GM21786 (cell line): Measurements from ENCODE around the gene SUV39H1.
"Not testable (repeated sequence)": the region's sequence is repeated elsewhere in the genome, so short reads cannot be mapped to it uniquely, and the experiment has no call there.

Source experiments
- ATAC-seq: cut with Tn5 transposase; IDR thresholded peaks from one replicate; pipeline ENCODE4 v1.9.1; 2021; ENCODE audit not compliant: unreplicated experiment

The SUV39H1 gene

GRCh38 chrX:48684134-48684533 is 12.4 kb upstream of the SUV39H1 start:
- peak; percentile 16 for ATAC-seq

- ATAC-seq, result no peak
Measured at GRCh38 chrX:48685416-48685815, 11.1 kb upstream of the SUV39H1 start.

DNA sequence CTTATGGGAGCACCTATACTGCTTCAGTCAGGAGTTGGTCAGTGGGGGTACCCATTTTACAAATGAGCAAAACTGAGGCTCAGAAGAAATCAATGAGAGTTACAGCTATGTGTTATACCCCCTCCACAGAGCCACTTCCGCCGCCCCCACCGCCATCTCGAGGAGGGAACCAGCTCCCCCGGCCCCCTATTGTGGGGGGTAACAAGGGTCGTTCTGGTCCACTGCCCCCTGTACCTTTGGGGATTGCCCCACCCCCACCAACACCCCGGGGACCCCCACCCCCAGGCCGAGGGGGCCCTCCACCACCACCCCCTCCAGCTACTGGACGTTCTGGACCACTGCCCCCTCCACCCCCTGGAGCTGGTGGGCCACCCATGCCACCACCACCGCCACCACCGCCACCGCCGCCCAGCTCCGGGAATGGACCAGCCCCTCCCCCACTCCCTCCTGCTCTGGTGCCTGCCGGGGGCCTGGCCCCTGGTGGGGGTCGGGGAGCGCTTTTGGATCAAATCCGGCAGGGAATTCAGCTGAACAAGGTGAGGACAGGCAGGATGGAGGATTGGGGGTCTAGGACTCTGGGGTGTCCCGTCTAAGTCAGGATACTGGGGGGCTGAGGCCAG is 7.9 kb upstream of the SUV39H1 start:
- ATAC-seq, result no peak

DNA sequence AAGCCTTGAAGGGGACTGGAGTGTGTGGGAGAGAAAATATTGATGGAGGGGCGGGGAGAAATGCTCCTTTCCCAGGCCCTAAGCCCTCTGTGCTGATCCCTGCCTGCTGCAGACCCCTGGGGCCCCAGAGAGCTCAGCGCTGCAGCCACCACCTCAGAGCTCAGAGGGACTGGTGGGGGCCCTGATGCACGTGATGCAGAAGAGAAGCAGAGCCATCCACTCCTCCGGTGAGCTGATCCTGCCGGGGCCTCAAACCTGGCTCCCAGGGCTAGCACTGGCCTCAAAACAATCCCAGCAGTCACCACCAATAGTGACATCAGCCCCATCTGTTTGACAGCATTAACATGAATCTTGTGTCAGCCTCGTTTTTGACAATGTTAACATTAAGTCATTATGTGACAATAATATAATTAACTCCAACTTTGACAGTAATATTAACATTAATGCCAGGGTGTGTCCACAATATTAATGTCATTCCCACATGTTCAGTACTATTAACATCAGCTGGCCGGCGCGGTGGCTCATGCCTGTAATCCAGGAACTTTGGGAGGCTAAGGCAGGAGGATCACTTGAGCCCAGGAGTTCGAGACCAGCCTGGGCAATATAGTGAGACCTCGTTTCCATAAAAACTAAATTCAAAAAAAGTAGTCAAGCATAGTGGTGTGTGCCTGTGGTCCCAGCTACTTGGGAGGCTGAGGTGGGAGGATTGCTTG is 7.2 kb upstream of the SUV39H1 start:
- no peak for ATAC-seq

GRCh38 chrX:48691746-48692145 is 4.8 kb upstream of the SUV39H1 start:
- not testable (repeated sequence) for ATAC-seq

- no peak for ATAC-seq
Measured at GRCh38 chrX:48694776-48695533, 1.6 kb upstream of the SUV39H1 start.

DNA sequence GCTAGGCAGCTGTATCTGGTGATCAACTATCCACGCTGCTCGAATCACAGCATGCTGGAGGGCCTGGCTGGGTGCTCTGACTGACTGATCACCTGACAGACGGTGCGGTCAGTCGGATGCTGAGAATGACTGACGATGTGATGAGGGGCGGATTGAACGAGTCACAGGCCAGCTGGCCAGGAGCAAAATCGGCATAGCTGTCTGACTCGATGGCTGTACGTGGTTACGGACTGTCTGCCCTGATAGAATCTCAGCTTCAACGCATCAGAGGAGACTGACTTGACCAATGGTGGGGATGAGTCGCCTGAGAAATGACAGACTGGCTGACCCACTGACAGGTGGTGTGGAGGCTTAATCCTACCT is 1.0 kb upstream of the SUV39H1 start:
- no peak for ATAC-seq

DNA sequence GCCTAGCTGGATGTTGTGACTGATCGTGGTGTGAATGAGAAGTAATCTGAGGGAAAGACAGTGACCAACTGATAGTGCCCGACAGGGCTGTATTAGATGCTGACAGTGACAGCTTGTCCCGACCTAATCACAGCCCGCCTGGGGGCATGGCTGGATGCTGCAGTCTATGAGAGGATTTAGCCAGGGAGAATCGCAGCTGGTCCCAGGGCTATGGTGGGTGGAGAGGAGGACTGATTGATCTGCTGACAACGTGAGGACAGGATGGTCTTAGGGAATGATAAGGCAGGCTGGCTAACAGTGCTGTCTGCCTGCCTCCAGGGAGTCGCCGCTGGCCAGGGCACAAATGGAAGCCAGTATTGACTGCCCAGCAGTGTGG is 621 bp upstream of the SUV39H1 start:
- ATAC-seq, result no peak

DNA sequence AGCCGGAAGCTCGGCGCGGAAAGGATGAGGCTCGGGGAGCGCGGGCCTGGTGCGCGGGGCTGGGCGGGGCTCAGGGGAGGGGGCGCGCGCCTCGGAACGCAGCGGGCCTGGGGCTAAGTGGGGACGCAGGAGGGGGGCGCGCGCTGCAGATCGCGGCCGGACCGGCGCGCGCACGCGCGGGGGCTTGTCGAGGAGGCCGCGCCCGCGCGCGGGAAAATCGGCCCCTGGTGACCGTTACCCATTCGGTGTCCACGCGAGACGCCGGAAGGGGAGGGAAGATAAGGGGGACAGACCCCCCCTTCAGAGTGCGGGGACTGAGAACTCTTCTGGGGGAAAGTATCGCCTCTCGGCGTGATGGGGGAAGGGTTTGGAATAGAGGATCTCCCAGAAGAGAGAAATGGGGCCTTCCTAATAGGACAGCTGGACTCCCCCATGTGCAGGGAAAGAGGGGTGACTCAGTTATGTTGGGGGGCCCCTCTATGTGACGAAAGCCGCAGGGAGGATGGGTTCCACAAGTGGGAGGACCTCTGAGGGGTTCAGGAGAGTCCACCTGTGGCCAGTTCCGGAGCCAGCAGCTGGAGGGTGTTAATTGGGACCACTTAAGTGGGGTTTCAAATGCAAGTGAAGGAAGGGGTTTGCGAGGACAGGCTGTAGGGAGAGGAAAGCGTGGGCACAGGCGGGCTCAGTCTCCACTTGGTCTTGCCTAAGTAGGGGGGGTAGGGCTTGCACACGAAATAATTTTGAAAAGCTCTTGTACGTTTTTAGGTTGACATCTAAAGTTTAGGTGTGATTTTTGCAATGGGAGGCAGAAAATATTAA is 584 bp downstream of the SUV39H1 start:
- ATAC-seq, result peak; percentile 2

DNA sequence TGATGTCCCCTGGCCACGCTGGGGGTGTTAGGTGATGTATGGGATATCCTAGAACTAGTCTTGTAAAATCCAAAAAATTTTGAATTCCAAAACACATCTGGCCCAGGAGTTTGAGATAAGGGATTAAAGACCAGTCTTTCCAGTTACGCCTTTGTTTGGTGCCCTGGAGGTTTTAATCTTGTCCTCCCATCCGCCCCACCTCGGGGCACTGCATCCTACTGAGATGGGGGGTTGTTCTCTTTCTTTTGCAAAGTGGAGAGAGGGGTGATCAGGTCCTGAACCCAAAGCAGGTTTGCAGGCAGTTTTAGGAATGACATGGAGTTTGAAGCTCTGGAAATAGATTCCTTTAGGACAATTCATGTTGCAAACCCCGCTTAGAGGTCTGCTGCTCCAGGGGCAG is 1.8 kb downstream of the SUV39H1 start:
- ATAC-seq, result no peak

- no peak for ATAC-seq
Measured at GRCh38 chrX:48700246-48700645, 3.7 kb downstream of the SUV39H1 start.

GRCh38 chrX:48700951-48701653 is 4.6 kb downstream of the SUV39H1 start:
- ATAC-seq, result no peak

GRCh38 chrX:48702032-48702431 is 5.5 kb downstream of the SUV39H1 start:
- no peak for ATAC-seq

DNA sequence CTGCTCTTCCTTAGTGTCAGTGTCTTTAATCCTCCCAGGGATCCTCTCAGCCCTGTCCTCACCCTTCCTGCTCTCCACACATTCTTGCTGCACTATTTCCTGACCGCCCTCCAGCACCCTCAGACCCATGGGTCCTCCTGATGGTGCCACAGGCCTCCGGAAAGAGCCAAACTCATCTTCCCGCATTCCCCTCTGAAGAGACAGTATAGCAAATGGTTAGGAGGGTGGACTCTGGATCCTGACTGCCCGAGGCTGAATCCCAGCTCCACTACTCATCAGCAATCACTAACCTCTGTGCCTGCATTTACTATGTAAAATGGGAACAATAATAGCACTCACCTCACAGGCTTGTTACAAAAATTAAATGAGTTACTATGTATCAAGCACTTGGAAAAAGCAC is 6.2 kb downstream of the SUV39H1 start:
- no peak for ATAC-seq

DNA sequence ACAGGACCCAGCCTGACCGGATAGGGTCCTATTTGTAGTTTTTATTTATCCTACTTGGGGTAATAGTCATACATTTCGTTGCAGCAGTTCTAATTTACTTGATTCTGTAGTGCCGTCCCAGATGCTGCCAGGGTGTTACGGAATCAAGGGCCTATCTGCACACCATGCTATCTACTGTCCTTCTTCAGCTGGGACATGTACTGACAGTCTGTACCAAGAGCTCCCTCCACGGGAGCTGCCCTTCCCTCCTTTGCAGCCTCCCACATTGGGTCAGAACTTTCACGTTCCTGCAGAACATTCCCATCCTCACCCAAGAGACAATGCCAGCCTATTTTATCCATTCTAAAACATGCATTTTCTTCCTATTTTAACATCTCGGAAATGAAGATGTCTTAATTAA is 6.7 kb downstream of the SUV39H1 start:
- ATAC-seq, result no peak

GRCh38 chrX:48703642-48704481 is 7.3 kb downstream of the SUV39H1 start:
- ATAC-seq, result no peak

- no peak for ATAC-seq
Measured at GRCh38 chrX:48705871-48706270, 9.3 kb downstream of the SUV39H1 start.

GRCh38 chrX:48709522-48710112 is 13.1 kb downstream of the SUV39H1 start:
- ATAC-seq, result no peak

- no peak for ATAC-seq
Measured at GRCh38 chrX:48711162-48711928, 14.8 kb downstream of the SUV39H1 start.
